ENCODE data around the gene PPP1R2.

DNA sequence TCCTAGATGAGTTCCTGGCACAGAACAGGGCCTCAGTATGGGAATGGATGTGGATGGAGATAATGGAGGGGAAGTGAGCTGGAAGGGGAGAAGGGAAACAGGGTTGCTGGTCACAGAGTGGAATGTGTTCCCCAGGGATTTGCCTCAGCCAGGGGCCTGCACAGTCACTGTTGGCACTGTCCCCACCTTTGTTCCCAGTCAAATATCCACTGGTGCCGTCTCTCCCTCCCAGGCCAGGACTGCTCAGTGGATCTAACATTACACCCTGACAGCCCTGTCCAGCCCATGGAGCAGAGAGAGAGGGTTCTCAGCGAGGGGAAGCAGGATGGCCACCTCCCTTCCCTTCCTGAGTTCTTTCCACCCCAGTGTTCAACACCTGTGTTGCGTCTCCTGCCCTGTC lies 1.5 kb upstream of the PPP1R2 start:
- TF ChIP-seq ZNF274 (IDR thresholded peaks at IDR 0.05; ENCODE audit: low read depth, low read length) (no peak), YY1 (IDR thresholded peaks at IDR 0.05; ENCODE audit: insufficient read depth, insufficient read length) (no peak), SUZ12 (IDR thresholded peaks at IDR 0.05; ENCODE audit: extremely low read depth, insufficient read depth, insufficient read length) (no peak)

Data from NT2/D1 (cell line).